ENCODE data around the gene EGFL6.

GRCh38 chrX:13670197-13670596, 100.8 kb downstream of the EGFL6 start:
- TF ChIP-seq ZNF274 (IDR thresholded peaks at IDR 0.05; ENCODE audit: low read depth, low read length) (no peak), SUZ12 (IDR thresholded peaks at IDR 0.05; ENCODE audit: extremely low read depth, insufficient read depth, insufficient read length) (no peak), YY1 (IDR thresholded peaks at IDR 0.05; ENCODE audit: insufficient read depth, insufficient read length) (no peak)
